ENCODE results near the gene HSD17B2. TPM values are rescaled to one million over a fixed set of nuclear protein-coding genes. Genes with fewer than 3 reads are reported as not detected.

HSD17B2 gene
- polyA plus RNA-seq (2013, experiment 1 of 2), result 0.55 TPM
- not detected for polyA plus RNA-seq (2013, experiment 2 of 2)

GRCh38 chr16:82034981-82035612 lies at the start of gene HSD17B2:
TSS of gene HSD17B2 (plus strand) at chr16:82035253. CDS start at chr16:82035425, 172 bp downstream.
- no peaks in the 10 kb centered on the region for H3K4me1 ChIP-seq (ENCODE audit: control insufficient read depth, insufficient read depth, low read length, poor library complexity, severe bottlenecking)
- no peak within 1 kb of the TSS for H3K4me3 ChIP-seq (ENCODE audit: extremely low read depth, insufficient read depth, low read length, poor library complexity, severe bottlenecking)
- 87 to 98% methylated on average over 4 to 6 of the region's 6 CpGs for WGBS, 2 experiments (ENCODE audit: insufficient coverage in 2 of 2)
- H3K9me3 ChIP-seq (ENCODE audit: control insufficient read depth, low read length), result no peaks in the 10 kb centered on the region
- H3K36me3 ChIP-seq (ENCODE audit: control insufficient read depth, insufficient read depth, low read length), result no peaks in the 10 kb centered on the region
- H3K27ac ChIP-seq (ENCODE audit: low read depth, low read length, severe bottlenecking), result no peak within 1 kb of the TSS

- no peaks in the 10 kb centered on the region for H3K9me3 ChIP-seq (ENCODE audit: control insufficient read depth, low read length)
- WGBS, 2 experiments (ENCODE audit: insufficient coverage in 2 of 2), result 82 to 88% methylated on average over 7 of the region's 8 CpGs
These were observed 47.9 kb upstream of the HSD17B2 start for GRCh38 chr16:81987121-81987520.

GRCh38 chr16:81987706-81988105 lies 47.3 kb upstream of the HSD17B2 start:
- Histone ChIP-seq H3K9me3 (ENCODE audit: control insufficient read depth, low read length) (no peaks in the 10 kb centered on the region), H3K4me3 (ENCODE audit: extremely low read depth, insufficient read depth, low read length, poor library complexity, severe bottlenecking) (no peak overlapping the region), H3K4me1 (ENCODE audit: control insufficient read depth, insufficient read depth, low read length, poor library complexity, severe bottlenecking) (peaks cover 7% of the 10 kb centered on the region), H3K27ac (ENCODE audit: low read depth, low read length, severe bottlenecking) (no peak overlapping the region), H3K36me3 (ENCODE audit: control insufficient read depth, insufficient read depth, low read length) (no peaks in the 10 kb centered on the region)
- 84 to 89% methylated on average over 2 to 3 of the region's 5 CpGs for WGBS, 2 experiments (ENCODE audit: insufficient coverage in 2 of 2)

More at GRCh38 chr16:81987121-81987520, 47.9 kb upstream of the HSD17B2 start:
- Histone ChIP-seq H3K27ac (ENCODE audit: low read depth, low read length, severe bottlenecking) (no peak overlapping the region), H3K36me3 (ENCODE audit: control insufficient read depth, insufficient read depth, low read length) (no peaks in the 10 kb centered on the region), H3K4me3 (ENCODE audit: extremely low read depth, insufficient read depth, low read length, poor library complexity, severe bottlenecking) (no peak overlapping the region), H3K4me1 (ENCODE audit: control insufficient read depth, insufficient read depth, low read length, poor library complexity, severe bottlenecking) (peaks cover 7% of the 10 kb centered on the region)

GRCh38 chr16:81992859-81993258 lies 42.2 kb upstream of the HSD17B2 start:
- Histone ChIP-seq H3K4me1 (ENCODE audit: control insufficient read depth, insufficient read depth, low read length, poor library complexity, severe bottlenecking) (peaks cover 20% of the 10 kb centered on the region), H3K27ac (ENCODE audit: low read depth, low read length, severe bottlenecking) (no peak overlapping the region), H3K9me3 (ENCODE audit: control insufficient read depth, low read length) (no peaks in the 10 kb centered on the region), H3K4me3 (ENCODE audit: extremely low read depth, insufficient read depth, low read length, poor library complexity, severe bottlenecking) (no peak overlapping the region), H3K36me3 (ENCODE audit: control insufficient read depth, insufficient read depth, low read length) (no peaks in the 10 kb centered on the region)
- WGBS, 2 experiments (ENCODE audit: insufficient coverage in 2 of 2), result 73 to 82% methylated on average over 3 of the region's 3 CpGs

- Histone ChIP-seq H3K36me3 (ENCODE audit: control insufficient read depth, insufficient read depth, low read length) (no peaks in the 10 kb centered on the region), H3K4me1 (ENCODE audit: control insufficient read depth, insufficient read depth, low read length, poor library complexity, severe bottlenecking) (peaks cover 23% of the 10 kb centered on the region), H3K27ac (ENCODE audit: low read depth, low read length, severe bottlenecking) (no peak overlapping the region), H3K9me3 (ENCODE audit: control insufficient read depth, low read length) (no peaks in the 10 kb centered on the region), H3K4me3 (ENCODE audit: extremely low read depth, insufficient read depth, low read length, poor library complexity, severe bottlenecking) (no peak overlapping the region)
- 58 to 70% methylated on average over 1 of the region's 5 CpGs for WGBS, 2 experiments (ENCODE audit: insufficient coverage in 2 of 2)
These were observed 40.6 kb upstream of the HSD17B2 start for GRCh38 chr16:81994485-81994884.

GRCh38 chr16:81995651-81996050 lies 39.4 kb upstream of the HSD17B2 start:
- H3K27ac ChIP-seq (ENCODE audit: low read depth, low read length, severe bottlenecking), result no peak overlapping the region
- no peaks in the 10 kb centered on the region for H3K9me3 ChIP-seq (ENCODE audit: control insufficient read depth, low read length)
- H3K4me1 ChIP-seq (ENCODE audit: control insufficient read depth, insufficient read depth, low read length, poor library complexity, severe bottlenecking), result peaks cover 18% of the 10 kb centered on the region
- 87 to 100% methylated on average over 1 to 2 of the region's 3 CpGs for WGBS, 2 experiments (ENCODE audit: insufficient coverage in 2 of 2)
- no peaks in the 10 kb centered on the region for H3K36me3 ChIP-seq (ENCODE audit: control insufficient read depth, insufficient read depth, low read length)
- H3K4me3 ChIP-seq (ENCODE audit: extremely low read depth, insufficient read depth, low read length, poor library complexity, severe bottlenecking), result no peak overlapping the region

- 44 to 69% methylated on average over 6 to 8 of the region's 11 CpGs for WGBS, 2 experiments (ENCODE audit: insufficient coverage in 2 of 2)
These were observed 38.2 kb upstream of the HSD17B2 start for GRCh38 chr16:81996664-81997509.

GRCh38 chr16:81997738-81998137 lies 37.3 kb upstream of the HSD17B2 start:
- Histone ChIP-seq H3K4me1 (ENCODE audit: control insufficient read depth, insufficient read depth, low read length, poor library complexity, severe bottlenecking) (peaks cover 16% of the 10 kb centered on the region), H3K4me3 (ENCODE audit: extremely low read depth, insufficient read depth, low read length, poor library complexity, severe bottlenecking) (no peak overlapping the region), H3K9me3 (ENCODE audit: control insufficient read depth, low read length) (no peaks in the 10 kb centered on the region), H3K27ac (ENCODE audit: low read depth, low read length, severe bottlenecking) (peak overlapping the region; percentile 88), H3K36me3 (ENCODE audit: control insufficient read depth, insufficient read depth, low read length) (no peaks in the 10 kb centered on the region)
- WGBS, 2 experiments (ENCODE audit: insufficient coverage in 2 of 2), result 53 to 55% methylated on average over 2 of the region's 2 CpGs

More at GRCh38 chr16:81996664-81997509, 38.2 kb upstream of the HSD17B2 start:
- Histone ChIP-seq H3K27ac (ENCODE audit: low read depth, low read length, severe bottlenecking) (peak overlapping the region; percentile 88), H3K9me3 (ENCODE audit: control insufficient read depth, low read length) (no peaks in the 10 kb centered on the region), H3K4me3 (ENCODE audit: extremely low read depth, insufficient read depth, low read length, poor library complexity, severe bottlenecking) (no peak overlapping the region), H3K36me3 (ENCODE audit: control insufficient read depth, insufficient read depth, low read length) (no peaks in the 10 kb centered on the region), H3K4me1 (ENCODE audit: control insufficient read depth, insufficient read depth, low read length, poor library complexity, severe bottlenecking) (peaks cover 16% of the 10 kb centered on the region)

GRCh38 chr16:82002831-82003230 lies 32.2 kb upstream of the HSD17B2 start:
- Histone ChIP-seq H3K4me3 (ENCODE audit: extremely low read depth, insufficient read depth, low read length, poor library complexity, severe bottlenecking) (no peak overlapping the region), H3K36me3 (ENCODE audit: control insufficient read depth, insufficient read depth, low read length) (no peaks in the 10 kb centered on the region), H3K27ac (ENCODE audit: low read depth, low read length, severe bottlenecking) (no peak overlapping the region), H3K9me3 (ENCODE audit: control insufficient read depth, low read length) (peaks cover 3% of the 10 kb centered on the region), H3K4me1 (ENCODE audit: control insufficient read depth, insufficient read depth, low read length, poor library complexity, severe bottlenecking) (peaks cover 14% of the 10 kb centered on the region)
- WGBS, 2 experiments (ENCODE audit: insufficient coverage in 2 of 2), result 88 to 91% methylated on average over 3 of the region's 3 CpGs

GRCh38 chr16:82004601-82005000 lies 30.5 kb upstream of the HSD17B2 start:
- Histone ChIP-seq H3K4me1 (ENCODE audit: control insufficient read depth, insufficient read depth, low read length, poor library complexity, severe bottlenecking) (peaks cover 11% of the 10 kb centered on the region), H3K9me3 (ENCODE audit: control insufficient read depth, low read length) (peaks cover 16% of the 10 kb centered on the region), H3K4me3 (ENCODE audit: extremely low read depth, insufficient read depth, low read length, poor library complexity, severe bottlenecking) (no peak overlapping the region), H3K27ac (ENCODE audit: low read depth, low read length, severe bottlenecking) (no peak overlapping the region), H3K36me3 (ENCODE audit: control insufficient read depth, insufficient read depth, low read length) (no peaks in the 10 kb centered on the region)
- WGBS, 2 experiments (ENCODE audit: insufficient coverage in 2 of 2), result 96 to 98% methylated on average over 4 to 5 of the region's 5 CpGs
